PFSK-1 (cell line): ENCODE data around the gene RPA3.

Source experiments
- POLR2AphosphoS5 ChIP-seq: IDR thresholded peaks from 2 replicates; pipeline ENCODE4 v1.6.1; 2012; ENCODE audit warnings: low read depth, mild to moderate bottlenecking, control low read depth, low read length, moderate library complexity
- REST ChIP-seq, 2 experiments: IDR thresholded peaks; 2 replicates each; pipeline versions ENCODE4 v1.6.1 to v1.8.0; 2011 to 2012; ENCODE audit warnings: low read depth in 2 of 2, low read length in 2 of 2, control low read depth in 1 of 2, inconsistent platforms in 1 of 2, mild to moderate bottlenecking in 1 of 2, moderate library complexity in 1 of 2; ENCODE audit not compliant: insufficient read depth in 1 of 2

- TF ChIP-seq REST (IDR thresholded peaks at IDR 0.05; ENCODE audit: insufficient read depth in 1 of 2, low read depth in 2 of 2, low read length in 2 of 2), result no peak
- no peak for TF ChIP-seq POLR2AphosphoS5
These were observed 829 bp upstream of the RPA3 start for GRCh38 chr7:7719236-7719635.
